Activated CD4-positive, CD25-positive, alpha-beta regulatory T cell (primary cell): ENCODE data around the gene CD180.
"Not testable (repeated sequence)": the region's sequence is repeated elsewhere in the genome, so short reads cannot be mapped to it uniquely, and the experiment has no call there.

Source experiments
- DNase-seq, 4 experiments: peaks; one replicate each; lab custom pipeline; 2025; lab: John Stamatoyannopoulos, UW

Gene CD180

DNA sequence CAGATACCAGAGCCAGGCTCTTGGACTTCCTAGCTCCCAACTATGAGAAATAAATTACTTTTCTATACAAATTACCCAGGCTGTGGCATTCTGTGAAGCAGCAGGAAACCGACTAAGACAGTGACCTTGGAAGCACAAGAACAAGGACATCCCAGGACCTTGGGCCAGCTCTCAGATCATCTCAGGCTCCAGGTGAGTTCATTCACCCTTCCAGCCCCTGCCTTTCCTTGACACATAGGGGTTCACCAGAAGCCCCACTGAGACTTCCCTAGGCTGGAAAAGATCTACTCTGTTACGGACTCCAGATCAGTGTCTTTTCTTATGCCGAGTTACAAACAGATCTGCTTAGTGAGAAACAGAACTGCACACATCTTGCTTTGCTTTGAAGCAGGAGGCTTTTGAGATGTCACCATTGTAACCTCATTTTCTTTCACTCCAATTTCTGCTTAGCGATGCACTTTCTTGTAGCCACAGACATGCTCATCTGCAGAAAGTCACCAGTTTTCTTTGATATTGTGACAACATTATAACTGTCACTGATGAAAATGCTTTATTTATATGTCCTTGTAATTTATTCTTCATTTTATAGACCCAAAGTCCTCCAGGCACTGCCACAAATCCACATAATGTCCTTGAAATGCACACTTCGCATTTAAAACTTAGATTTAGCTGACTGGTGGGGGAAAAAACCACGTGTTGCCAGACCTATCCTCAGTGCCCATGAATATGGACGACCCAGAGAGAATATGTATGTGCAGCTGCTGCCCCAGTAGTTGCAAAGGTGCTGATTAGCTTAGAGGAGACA, 8.1 kb downstream of the CD180 start:
- DNase-seq, result no peak

DNA sequence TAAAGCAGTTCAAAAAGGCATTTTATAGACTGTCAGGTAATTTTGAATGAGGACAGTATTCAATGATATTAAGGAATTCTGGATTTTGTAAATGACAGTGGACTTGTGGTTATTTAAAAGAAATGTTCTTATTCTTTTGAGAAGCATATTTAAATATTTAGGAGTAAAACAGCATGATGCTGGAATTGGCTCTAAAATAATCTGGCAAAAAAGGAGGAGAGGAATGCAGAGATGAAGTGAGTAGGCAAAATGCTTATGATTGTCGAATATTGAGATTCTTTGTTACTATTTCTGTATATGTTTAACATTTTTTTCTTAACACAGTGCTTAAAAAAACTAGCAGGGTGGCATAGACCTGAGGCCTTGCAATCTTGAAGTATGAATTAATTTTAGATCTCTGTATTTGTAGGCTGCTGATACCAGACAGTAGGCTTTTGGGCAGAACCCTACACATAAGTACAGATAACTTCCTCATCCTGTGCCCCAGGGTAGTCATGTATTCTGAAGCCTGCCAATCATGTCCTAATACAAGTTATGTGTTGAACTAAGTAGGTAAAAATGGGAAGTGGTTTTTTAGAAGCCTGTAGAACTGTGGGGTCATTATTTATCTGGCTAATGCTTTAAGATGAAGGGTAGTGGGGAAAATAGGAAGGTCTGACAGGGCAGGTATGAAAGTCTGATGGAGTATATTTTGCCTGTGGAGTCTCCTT, 9.4 kb downstream of the CD180 start:
- no peak for DNase-seq

DNA sequence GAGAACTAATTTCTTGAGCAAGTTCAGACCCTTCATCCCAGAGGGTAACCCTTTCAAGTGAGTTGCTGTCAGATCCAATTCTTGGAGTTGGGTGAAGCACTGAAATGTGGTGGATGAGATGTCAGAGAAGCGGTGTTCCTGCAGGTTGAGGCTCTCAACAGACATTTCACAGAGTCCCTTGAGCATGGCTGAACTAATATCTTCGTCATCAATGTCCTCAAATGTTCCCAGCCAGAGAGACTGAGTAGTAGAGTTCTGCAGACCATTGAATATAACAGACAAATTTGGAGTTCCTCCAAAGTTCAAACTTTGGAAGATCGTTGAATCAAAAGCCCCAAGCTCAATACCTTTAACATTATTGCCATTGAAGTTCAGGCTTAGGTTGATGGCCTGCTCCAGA, 12.7 kb downstream of the CD180 start:
- DNase-seq, result no peak

DNA sequence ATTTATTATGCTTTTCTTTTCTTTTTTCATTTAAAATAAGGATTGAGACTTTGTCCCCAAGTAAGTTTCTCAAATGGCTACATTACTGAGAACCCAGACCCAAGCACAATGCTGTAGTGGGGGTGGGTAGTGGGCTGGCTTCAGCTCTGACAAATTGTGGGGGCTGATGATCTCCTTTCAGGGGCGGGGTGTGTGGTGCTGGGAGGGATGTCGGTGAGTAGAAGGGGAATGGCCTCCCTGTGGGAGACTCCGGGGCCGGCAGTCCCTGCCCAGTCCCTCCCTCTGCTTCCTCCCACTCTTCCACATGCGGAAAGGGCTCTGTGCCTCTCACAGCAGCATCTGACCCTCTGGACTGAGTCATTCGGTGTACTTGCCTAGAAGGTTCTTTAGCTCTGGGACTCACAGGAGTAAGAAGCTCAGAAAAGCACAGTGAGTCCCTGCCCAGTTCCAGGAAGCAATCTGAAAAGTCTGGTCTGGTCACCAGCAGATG, 14.3 kb downstream of the CD180 start:
- DNase-seq, result no peak

DNA sequence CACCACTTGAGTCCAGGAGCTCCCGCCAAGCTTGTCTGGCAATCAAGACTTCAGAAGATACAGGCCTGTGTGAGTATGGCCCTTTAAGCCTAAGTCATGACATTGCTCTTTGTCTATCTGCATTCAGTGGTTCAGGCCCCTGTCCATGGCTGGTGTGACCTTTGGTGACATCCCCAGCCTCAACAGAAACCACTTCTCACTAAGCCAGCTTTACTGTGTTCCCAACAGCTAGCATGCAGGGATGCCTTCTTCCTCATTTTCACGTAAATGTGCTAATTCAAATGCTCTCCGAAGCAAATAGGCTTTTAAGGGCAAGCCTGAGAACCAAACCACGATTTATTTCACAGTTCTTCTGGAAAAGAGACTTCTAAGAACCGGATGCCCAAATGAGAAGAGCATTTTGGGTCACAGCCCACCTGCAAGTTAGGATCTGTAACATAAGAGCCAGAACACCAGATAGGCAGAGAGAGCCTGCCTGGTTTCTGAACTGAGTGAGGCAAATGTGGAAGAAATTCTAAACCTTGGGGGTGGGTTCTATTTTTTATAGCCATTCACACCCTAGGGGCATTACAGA, 14.9 kb downstream of the CD180 start:
- no peak for DNase-seq

DNA sequence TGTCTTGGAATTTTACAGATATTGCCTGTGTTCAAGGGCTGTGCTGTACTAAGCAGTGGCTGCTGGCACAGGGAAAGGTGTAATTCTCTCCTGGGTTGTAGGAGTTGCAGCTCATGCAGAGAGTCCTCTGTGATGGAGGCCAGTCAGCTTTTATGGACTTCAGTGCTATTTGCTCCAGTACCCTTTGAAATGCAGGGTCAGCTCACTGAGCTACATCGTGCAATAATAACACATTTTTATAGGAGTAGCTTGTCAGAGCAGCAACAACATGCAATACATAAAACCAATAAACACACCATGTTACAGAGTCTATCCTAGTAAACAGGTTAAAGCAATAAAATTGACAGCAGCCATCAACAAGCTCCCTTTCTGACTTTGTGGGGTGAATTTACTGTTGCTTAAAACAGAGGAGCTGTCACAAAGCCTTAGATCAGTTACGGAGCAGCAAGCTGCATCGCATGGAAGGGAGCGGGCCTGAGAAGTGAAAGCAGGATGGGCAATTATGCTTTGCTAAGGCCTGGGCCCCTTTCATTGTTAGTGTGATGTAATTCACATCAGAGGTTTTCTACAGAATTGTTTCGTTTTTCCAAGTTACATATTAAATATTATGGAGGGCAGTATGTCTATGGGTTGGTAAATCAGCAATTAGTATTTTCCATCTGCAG, 16.8 kb downstream of the CD180 start:
- DNase-seq, result no peak

DNA sequence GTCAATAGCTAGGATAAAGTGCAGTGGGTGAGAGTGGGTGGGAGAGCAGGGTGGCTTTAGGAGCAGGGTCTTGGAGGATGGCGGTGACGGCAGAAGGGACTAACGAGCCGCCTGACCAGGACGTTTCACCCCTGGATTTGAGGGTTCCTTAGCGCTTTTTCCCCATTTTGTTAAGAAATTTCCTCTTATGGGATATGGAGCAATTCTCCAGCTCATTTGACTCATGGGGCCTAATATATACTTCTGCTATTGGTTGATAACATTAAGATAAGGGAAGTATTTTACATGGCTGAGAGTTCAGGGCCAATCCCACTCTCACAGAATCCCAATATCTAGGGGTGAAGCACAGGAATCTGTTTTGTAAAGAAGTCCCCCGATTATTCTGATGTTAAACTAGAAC, 17.6 kb downstream of the CD180 start:
- DNase-seq, result no peak

DNA sequence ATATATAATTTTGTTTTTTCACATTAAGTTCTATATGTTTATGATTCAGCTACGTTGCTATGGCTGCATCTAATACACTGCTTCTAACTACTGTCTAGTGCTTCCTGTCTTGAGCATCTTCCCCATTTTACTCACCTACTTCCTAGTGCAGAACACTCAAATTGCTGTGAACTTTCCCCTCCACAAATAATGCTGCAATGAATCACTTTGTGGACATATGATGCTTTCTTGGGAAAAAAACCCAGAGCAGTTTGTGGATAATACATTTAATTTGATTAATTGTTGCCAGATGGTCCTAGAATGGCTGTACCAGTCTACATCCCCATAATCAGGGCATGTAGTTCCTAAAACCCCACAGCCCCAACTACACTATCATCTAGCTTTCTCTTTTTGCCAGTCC, 18.5 kb downstream of the CD180 start:
- DNase-seq, result no peak

DNA sequence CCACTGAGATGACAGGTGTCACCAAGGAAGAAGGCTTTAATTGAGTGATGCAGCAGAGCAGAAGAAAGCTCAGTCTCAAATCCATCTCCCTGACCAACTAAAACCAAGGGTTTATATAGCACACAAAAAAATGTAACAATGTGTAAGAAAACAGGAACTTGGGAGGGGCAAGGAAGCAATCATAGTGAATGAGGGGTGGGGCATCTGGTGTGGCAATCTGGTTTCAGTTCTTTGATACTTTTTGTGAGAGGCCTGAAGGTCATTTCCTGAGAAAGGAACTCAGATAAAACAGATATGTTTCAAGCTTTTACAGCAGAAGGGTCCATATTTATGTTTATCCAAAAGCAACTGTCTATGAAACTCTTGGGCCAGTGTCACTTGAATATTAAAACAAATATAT, 19.7 kb downstream of the CD180 start:
- DNase-seq, result no peak

DNA sequence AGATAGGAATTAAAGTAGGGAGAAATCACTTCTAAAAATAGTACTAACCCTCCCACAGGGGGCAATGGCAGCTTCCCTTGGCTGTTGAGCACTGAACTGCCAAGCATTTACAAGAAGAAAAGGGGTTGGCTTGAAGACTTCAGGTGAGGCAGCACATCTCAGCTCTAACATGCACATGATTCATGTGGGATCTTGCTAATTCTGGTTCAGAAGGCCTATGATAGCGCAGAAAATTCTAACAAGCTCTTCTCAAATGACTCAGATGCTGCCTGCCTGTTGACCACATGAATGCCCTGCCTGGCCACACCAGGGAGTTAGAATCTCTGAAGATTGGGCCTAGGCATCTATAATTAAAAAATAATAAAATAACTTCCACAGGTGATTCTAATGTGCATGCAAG, 22.6 kb downstream of the CD180 start:
- no peak for DNase-seq

DNA sequence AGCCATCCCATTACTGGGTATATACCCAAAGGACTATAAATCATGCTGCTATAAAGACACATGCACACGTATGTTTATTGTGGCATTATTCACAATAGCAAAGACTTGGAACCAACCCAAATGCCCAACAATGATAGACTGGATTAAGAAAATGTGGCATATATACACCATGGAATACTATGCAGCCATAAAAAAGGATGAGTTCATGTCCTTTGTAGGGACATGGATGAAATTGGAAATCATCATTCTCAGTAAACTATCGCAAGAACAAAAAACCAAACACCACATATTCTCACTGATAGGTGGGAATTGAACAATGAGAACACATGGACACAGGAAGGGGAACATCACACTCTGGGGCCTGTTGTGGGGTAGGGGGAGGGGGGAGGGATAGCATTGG, 23.2 kb downstream of the CD180 start:
- not testable (repeated sequence) for DNase-seq

DNA sequence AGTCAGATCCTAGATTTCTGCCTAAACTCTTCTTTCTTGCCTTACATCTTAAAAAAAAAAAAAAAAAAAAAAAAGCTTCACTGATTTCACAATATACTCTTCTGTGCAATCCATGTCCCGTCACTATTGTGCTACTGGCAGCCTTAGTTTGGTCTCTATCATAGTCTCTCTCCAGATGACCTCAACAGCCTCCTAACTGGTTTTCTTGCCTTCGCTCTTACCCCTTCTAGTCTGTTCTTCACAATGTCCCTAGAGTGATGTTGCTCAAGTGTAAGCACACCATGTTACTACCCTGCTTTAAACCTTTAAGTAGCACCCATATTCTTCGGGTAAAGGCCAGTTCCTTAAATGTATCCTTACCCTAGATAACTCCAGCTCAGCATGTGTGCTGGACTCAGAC, 25.8 kb downstream of the CD180 start:
- no peak for DNase-seq

DNA sequence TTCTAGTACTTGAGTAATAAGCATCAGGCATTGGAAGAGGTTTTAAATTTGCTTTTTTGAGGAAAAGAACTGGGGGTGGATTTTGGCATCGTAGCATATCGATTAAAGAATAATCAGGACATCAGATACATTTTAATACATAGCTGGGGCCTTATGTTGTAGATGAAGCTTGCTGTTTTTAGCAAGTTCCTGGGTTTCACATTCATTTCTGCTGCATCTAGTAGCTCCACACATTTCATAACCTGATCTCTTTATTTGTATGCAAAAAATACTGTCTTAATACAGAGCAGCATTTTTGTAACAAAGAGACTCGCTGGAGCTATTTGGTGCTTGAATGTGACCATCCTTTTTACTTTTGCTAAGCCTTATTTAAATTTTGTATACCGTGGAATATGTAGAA, 28.5 kb downstream of the CD180 start:
- DNase-seq, result no peak

DNA sequence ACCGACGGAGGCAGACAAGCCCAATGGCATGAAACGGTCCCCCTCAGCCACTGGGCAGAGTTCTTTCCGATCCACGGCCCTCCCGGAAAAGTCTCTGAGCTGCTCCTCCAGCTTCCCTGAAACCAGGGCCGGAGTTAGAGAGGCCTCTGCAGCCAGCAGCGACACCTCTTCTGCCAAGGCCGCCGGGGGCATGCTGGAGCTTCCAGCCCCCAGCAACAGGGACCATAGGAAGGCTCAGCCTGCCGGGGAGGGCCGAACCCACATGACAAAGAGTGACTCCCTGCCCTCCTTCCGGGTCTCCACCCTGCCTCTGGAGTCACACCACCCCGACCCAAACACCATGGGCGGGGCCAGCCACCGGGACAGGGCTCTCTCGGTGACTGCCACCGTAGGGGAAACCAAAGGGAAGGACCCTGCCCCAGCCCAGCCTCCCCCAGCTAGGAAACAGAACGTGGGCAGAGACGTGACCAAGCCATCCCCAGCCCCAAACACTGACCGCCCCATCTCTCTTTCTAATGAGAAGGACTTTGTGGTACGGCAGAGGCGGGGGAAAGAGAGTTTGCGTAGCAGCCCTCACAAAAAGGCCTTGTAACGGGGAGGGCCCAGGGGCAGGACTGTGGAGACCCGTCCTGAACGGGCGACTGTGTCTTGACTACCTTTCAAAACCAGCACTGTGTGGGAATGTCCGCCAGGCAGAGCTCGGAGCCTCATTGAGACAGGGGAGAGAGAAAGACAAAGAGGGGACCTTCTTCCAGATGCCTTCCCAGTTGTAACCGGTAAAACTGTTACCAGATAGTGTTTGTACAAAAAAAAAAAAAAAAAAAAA, 29.9 kb downstream of the CD180 start:
- DNase-seq, result peak; percentile 22 to 71 (median 47)

DNA sequence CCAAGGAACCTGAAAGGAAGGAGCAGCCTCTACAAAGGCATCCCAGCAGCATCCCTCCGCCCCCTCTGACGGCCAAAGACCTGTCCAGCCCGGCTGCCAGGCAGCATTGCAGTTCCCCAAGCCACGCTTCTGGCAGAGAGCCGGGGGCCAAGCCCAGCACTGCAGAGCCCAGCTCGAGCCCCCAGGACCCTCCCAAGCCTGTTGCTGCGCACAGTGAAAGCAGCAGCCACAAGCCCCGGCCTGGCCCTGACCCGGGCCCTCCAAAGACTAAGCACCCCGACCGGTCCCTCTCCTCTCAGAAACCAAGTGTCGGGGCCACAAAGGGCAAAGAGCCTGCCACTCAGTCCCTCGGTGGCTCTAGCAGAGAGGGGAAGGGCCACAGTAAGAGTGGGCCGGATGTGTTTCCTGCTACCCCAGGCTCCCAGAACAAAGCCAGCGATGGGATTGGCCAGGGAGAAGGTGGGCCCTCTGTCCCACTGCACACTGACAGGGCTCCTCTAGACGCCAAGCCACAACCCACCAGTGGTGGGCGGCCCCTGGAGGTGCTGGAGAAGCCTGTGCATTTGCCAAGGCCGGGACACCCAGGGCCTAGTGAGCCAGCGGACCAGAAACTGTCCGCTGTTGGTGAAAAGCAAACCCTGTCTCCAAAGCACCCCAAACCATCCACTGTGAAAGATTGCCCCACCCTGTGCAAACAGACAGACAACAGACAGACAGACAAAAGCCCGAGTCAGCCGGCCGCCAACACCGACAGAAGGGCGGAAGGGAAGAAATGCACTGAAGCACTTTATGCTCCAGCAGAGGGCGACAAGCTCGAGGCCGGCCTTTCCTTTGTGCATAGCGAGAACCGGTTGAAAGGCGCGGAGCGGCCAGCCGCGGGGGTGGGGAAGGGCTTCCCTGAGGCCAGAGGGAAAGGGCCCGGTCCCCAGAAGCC, 30.8 kb downstream of the CD180 start:
- DNase-seq, result peak; percentile 52 to 78 (median 62)

DNA sequence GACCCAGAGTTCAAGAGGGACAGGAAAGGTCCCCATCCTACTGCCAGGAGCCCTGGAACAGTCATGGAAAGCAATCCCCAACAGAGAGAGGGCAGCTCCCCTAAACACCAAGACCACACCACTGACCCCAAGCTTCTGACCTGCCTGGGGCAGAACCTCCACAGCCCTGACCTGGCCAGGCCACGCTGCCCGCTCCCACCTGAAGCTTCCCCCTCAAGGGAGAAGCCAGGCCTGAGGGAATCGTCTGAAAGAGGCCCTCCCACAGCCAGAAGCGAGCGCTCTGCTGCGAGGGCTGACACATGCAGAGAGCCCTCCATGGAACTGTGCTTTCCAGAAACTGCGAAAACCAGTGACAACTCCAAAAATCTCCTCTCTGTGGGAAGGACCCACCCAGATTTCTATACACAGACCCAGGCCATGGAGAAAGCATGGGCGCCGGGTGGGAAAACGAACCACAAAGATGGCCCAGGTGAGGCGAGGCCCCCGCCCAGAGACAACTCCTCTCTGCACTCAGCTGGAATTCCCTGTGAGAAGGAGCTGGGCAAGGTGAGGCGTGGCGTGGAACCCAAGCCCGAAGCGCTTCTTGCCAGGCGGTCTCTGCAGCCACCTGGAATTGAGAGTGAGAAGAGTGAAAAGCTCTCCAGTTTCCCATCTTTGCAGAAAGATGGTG, 31.6 kb downstream of the CD180 start:
- DNase-seq, result no peak

DNA sequence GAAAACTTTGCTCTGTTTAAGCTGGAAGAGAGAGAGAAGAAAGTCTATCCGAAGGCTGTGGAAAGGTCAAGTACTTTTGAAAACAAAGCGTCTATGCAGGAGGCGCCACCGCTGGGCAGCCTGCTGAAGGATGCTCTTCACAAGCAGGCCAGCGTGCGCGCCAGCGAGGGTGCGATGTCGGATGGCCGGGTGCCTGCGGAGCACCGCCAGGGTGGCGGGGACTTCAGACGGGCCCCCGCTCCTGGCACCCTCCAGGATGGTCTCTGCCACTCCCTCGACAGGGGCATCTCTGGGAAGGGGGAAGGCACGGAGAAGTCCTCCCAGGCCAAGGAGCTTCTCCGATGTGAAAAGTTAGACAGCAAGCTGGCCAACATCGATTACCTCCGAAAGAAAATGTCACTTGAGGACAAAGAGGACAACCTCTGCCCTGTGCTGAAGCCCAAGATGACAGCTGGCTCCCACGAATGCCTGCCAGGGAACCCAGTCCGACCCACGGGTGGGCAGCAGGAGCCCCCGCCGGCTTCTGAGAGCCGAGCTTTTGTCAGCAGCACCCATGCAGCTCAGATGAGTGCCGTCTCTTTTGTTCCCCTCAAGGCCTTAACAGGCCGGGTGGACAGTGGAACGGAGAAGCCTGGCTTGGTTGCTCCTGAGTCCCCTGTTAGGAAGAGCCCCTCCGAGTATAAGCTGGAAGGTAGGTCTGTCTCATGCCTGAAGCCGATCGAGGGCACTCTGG, 32.6 kb downstream of the CD180 start:
- DNase-seq, result no peak

DNA sequence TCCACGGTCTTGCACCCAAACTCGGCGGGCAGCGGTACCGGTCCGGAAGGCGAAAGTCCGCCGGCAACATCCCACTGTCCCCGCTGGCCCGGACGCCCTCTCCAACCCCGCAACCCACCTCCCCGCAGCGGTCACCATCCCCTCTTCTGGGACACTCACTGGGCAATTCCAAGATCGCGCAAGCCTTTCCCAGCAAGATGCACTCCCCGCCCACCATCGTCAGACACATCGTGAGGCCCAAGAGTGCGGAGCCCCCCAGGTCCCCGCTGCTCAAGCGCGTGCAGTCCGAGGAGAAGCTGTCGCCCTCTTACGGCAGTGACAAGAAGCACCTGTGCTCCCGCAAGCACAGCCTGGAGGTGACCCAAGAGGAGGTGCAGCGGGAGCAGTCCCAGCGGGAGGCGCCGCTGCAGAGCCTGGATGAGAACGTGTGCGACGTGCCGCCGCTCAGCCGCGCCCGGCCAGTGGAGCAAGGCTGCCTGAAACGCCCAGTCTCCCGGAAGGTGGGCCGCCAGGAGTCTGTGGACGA, 33.3 kb downstream of the CD180 start:
- no peak for DNase-seq

DNA sequence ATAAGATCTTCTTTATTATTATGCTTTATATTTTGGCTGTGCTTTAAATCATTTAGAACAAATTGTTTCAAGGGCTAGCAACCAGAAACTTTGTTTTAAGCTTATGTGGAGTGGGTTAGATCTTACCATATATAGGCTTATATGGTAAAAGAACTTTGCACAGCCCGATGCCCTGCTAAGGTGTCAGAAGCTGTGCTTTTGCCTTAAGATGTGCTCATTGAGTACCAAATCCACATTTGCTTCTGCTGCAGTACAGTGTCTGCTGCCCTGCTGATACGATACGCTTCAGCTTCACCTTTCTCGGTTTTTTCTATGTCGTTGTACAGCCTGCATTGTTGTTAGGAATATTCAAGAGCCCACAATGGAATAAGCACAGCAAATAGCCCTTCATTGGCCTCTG, 34.8 kb downstream of the CD180 start:
- DNase-seq, result no peak
